Endothelial cell of umbilical vein (primary cell): ENCODE measurements around the gene PFKP. TPM values are rescaled to one million over a fixed set of nuclear protein-coding genes. Genes with fewer than 3 reads are reported as not detected.

Experiments used
- BruUV-seq: library from RNA; stranded (reverse); fragments of 400-500 nt; replicated peaks from 2 replicates; lab custom pipeline; 2021; lab: Mats Ljungman, UMichigan
- CTCF ChIA-PET: fragments of 300-600, 350-600 bp; sonication (Branson Sonifier 250); formaldehyde crosslinking; loops from one replicate; lab custom pipeline; 2021; ENCODE audit warnings: antibody characterized with exemption, inconsistent platforms; lab: Charles Lee
- POLR2A ChIA-PET: fragments of 300-600, 350-600 bp; sonication (Branson Sonifier 250); formaldehyde crosslinking; loops from one replicate; lab custom pipeline; 2021; ENCODE audit warnings: antibody characterized with exemption, inconsistent platforms; lab: Charles Lee
- DNase-seq: peaks from one replicate; pipeline ENCODE4 v3.0.0-alpha.2; 2011; ENCODE audit warnings: low read depth, low spot score
- FAIRE-seq: peaks from 2 replicates; lab custom pipeline; 2011; peaks lifted over from hg19 to GRCh38; lab: Jason Lieb, UNC
- H2AFZ ChIP-seq: 2 replicates; pipeline ENCODE4 v1.6.0; 2012; ENCODE audit warnings: low read depth, low read length, control low read depth, inconsistent platforms
- H3K27ac ChIP-seq: 2 replicates; pipeline ENCODE4 v1.5.1; 2011; ENCODE audit warnings: low read depth, mild to moderate bottlenecking, control low read depth, low read length, moderate library complexity; ENCODE audit not compliant: insufficient read depth
- H3K27me3 ChIP-seq, 2 experiments: 2 replicates each; pipeline versions ENCODE4 v1.6.0 to v1.6.1; 2011; ENCODE audit warnings: low read length in 2 of 2, mixed read lengths in 1 of 2; ENCODE audit not compliant: control insufficient read depth in 2 of 2, insufficient read depth in 2 of 2
- H3K36me3 ChIP-seq, 2 experiments: 2 replicates in 1 of 2; 3 replicates in 1 of 2; pipeline ENCODE4 v1.5.1; 2011; ENCODE audit warnings: low read length in 2 of 2, mild to moderate bottlenecking in 1 of 2, moderate library complexity in 1 of 2; ENCODE audit not compliant: control insufficient read depth in 2 of 2, insufficient read depth in 2 of 2; ENCODE audit errors: extremely low read depth in 1 of 2
- H3K4me1 ChIP-seq: 3 replicates; pipeline ENCODE4 v1.5.1; 2011; ENCODE audit warnings: mild to moderate bottlenecking, low read length; ENCODE audit not compliant: control insufficient read depth, insufficient read depth; ENCODE audit errors: extremely low read depth
- H3K4me2 ChIP-seq: 2 replicates; pipeline ENCODE4 v1.6.1; 2011; ENCODE audit warnings: low read length, control low read depth, mixed read lengths; ENCODE audit not compliant: insufficient read depth
- H3K4me3 ChIP-seq, 3 experiments: fragments of 200-600 bp in 1 of 3; sonication (generic), shearing (Covaris generic) in 1 of 3; replicated peaks in 1 of 3; 2 replicates each; pipeline ENCODE4 v1.5.1; 2011 to 2016; ENCODE audit warnings: control low read depth in 3 of 3, low read length in 3 of 3, mild to moderate bottlenecking in 2 of 3, inconsistent platforms in 1 of 3, low read depth in 1 of 3, moderate library complexity in 1 of 3; ENCODE audit not compliant: insufficient read depth in 1 of 3
- H3K79me2 ChIP-seq: 2 replicates; pipeline ENCODE4 v1.6.0; 2012; ENCODE audit warnings: low read length, inconsistent platforms; ENCODE audit not compliant: control insufficient read depth, insufficient read depth
- H3K9ac ChIP-seq: replicated peaks from 2 replicates; pipeline ENCODE3; 2011; ENCODE audit warnings: low read length, control low read depth; ENCODE audit not compliant: insufficient read depth; ENCODE audit errors: extremely low read depth
- H3K9me1 ChIP-seq: replicated peaks from 3 replicates; pipeline ENCODE4 v1.6.0; 2011; ENCODE audit warnings: mild to moderate bottlenecking, low read length; ENCODE audit not compliant: control insufficient read depth, insufficient read depth; ENCODE audit errors: extremely low read depth
- H3K9me3 ChIP-seq: replicated peaks from 2 replicates; pipeline ENCODE4 v1.5.1; 2012; ENCODE audit warnings: low read length, inconsistent platforms; ENCODE audit not compliant: control insufficient read depth, insufficient read depth
- H4K20me1 ChIP-seq: replicated peaks from 2 replicates; pipeline ENCODE3; 2011; ENCODE audit warnings: mild to moderate bottlenecking, low read length; ENCODE audit not compliant: control insufficient read depth, insufficient read depth; ENCODE audit errors: extremely low read depth
- CTCF ChIP-seq, 2 donors: IDR thresholded peaks; 1 replicate in 1 of 2; 2 replicates in 1 of 2; pipeline ENCODE4 v1.5.1; 2011; ENCODE audit warnings: low read length in 2 of 2, mild to moderate bottlenecking in 2 of 2, moderate library complexity in 2 of 2, control low read depth in 1 of 2, inconsistent platforms in 1 of 2, low read depth in 1 of 2; ENCODE audit not compliant: insufficient read depth in 1 of 2; ENCODE audit errors: extremely low read depth in 1 of 2
- EZH2 ChIP-seq: IDR thresholded peaks from 2 replicates; pipeline ENCODE4 v1.6.1; 2012; ENCODE audit warnings: borderline replicate concordance, low read depth, mild to moderate bottlenecking, moderate library complexity, low read length, inconsistent platforms; ENCODE audit not compliant: severe bottlenecking
- FOS ChIP-seq: IDR thresholded peaks from 2 replicates; pipeline ENCODE4 v1.6.1; 2011; ENCODE audit warnings: mild to moderate bottlenecking, low read length, moderate library complexity, borderline replicate concordance; ENCODE audit not compliant: insufficient read depth
- GATA2 ChIP-seq: IDR thresholded peaks from 2 replicates; pipeline ENCODE4 v1.7.0; 2011; ENCODE audit warnings: low read depth, mild to moderate bottlenecking, moderate library complexity, mixed read lengths, low read length; ENCODE audit not compliant: insufficient read length, insufficient read depth
- JUN ChIP-seq: IDR thresholded peaks from 2 replicates; pipeline ENCODE4 v1.6.1; 2011; ENCODE audit warnings: borderline replicate concordance, low read depth; ENCODE audit not compliant: insufficient read length, insufficient read depth
- MAX ChIP-seq: IDR thresholded peaks from 2 replicates; pipeline ENCODE4 v1.6.1; 2011; ENCODE audit not compliant: insufficient read depth, insufficient read length
- MYC ChIP-seq: IDR thresholded peaks from one replicate; pipeline ENCODE4 v1.6.1; 2011; ENCODE audit warnings: mild to moderate bottlenecking, low read depth, low read length
- POLR2A ChIP-seq: IDR thresholded peaks from 2 replicates; pipeline ENCODE4 v1.6.1; 2012; ENCODE audit warnings: low read depth, mild to moderate bottlenecking, control low read depth, low read length
- POLR2AphosphoS5 ChIP-seq: IDR thresholded peaks from 2 replicates; pipeline ENCODE4 v1.6.1; 2012; ENCODE audit warnings: low read depth, mild to moderate bottlenecking, control low read depth, low read length, moderate library complexity; ENCODE audit not compliant: insufficient read depth
- dilution Hi-C: fragments of 300-500 bp; cut with MboI; formaldehyde crosslinking; loops from one replicate; pipeline ENCODE4 v1.15.0; 2019; ENCODE audit warnings: low sequenced_read_pairs; ENCODE audit not compliant: extremely low pct_ligation_motif_present
- intact Hi-C: fragments of 100-400 bp; cut with micrococcal nuclease; formaldehyde crosslinking; loops from one replicate; pipeline ENCODE4 v1.10.0; 2022
- polyA plus RNA-seq, 4 experiments: library from polyadenylated mRNA; depleted of rRNA in 3 of 4; stranded (reverse) in 3 of 4; unstranded in 1 of 4; fragments of >200 nt; gene quantifications; 2 replicates each; pipeline versions ENCODE4 v1.2.1 to v1.2.3, GENCODE V29; 2011 to 2012; ENCODE audit warnings: missing spikeins in 1 of 4
- total RNA-seq: library from RNA; stranded (reverse); gene quantifications from 2 replicates; pipeline ENCODE4 v1.2.3, GENCODE V29; 2021

The PFKP gene
- total and polyA plus RNA-seq, 2 donors (not counting 3 experiments of a cell fraction or from before 2014, with no cell fraction given), result 185 to 359 TPM

GRCh38 chr10:3178042-3178441 lies 110.7 kb downstream of the PFKP start:
- Histone ChIP-seq H3K27me3 (peaks cover 28 to 41% of the 10 kb centered on the region in 2 experiments), H3K79me2 (no peaks in the 10 kb centered on the region), H2AFZ (no peak overlapping the region), H3K36me3 (no peaks in the 10 kb centered on the region), H3K9ac (no peak overlapping the region), H3K27ac (no peak overlapping the region), H3K4me1 (no peaks in the 10 kb centered on the region), H3K4me2 (no peak overlapping the region), H4K20me1 (no peaks in the 10 kb centered on the region), H3K9me1 (no peaks in the 10 kb centered on the region), H3K4me3 (no peak overlapping the region), H3K9me3 (no peaks in the 10 kb centered on the region)
- intact Hi-C loops, result no loop called here
- FAIRE-seq (no peak), DNase-seq (no peak)
- ChIA-PET POLR2A (no interaction called here), CTCF (no interaction called here)
- no TSS peak for BruUV-seq
- dilution Hi-C loops, result no loop called here
- TF ChIP-seq JUN (no peak), POLR2A (no peak), EZH2 (no peak), MAX (no peak), CTCF (IDR thresholded peaks at IDR 0.05; ENCODE audit: extremely low read depth in 1 of 2, insufficient read depth in 1 of 2, low read depth in 1 of 2, low read length in 2 of 2) (no peak), POLR2AphosphoS5 (no peak), GATA2 (no peak), FOS (no peak), MYC (no peak)
